HG03045 (cell line): ENCODE data around the gene ODAPH.
"Not testable (repeated sequence)": the region's sequence is repeated elsewhere in the genome, so short reads cannot be mapped to it uniquely, and the experiment has no call there.

ENCODE experiments used
- ATAC-seq: cut with Tn5 transposase; IDR thresholded peaks from one replicate; pipeline ENCODE4 v1.9.1; 2021; ENCODE audit warnings: mild to moderate bottlenecking, moderate library complexity; ENCODE audit not compliant: unreplicated experiment

ODAPH gene

DNA sequence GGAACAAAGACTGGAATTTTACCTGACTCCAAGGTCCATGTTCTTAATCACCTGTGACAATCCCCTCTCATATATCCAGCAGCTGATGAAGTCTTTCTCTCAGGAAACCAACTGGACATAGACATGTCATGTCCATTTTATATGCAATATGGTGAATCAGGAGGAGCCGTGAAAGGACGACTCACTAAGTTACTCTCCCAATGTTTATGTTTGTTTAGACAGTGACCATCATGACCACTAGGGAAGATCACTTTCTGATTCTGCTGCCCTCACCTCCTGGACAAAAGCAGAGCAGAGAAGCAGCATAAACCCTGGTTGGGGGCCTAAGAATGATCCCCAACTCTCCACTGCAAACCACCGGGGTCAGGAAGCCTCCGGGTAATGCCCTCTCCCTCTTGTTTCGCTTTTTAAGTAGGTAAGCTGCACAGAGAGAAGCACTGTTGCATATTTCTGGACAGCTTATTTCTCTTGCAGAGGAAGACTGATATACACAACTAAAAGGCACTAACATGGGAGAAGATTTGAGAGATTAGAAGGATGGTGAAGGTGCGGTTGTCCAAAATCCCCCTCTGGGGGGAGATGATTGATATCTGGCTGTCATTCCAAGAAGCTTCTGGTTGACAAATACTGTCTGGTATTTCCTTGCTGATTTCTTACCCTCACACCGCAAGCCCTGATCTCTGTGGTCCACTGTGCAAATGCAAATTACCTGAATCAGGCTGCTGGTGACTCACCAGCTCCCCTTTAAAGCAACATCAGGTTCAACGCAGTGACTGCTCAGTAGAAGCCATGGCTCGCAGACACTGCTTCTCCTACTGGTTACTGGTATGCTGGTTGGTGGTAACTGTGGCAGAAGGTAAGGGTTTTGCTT, at the start of gene ODAPH:
Gene ODAPH, plus strand, starts transcription at position 773 of the 871 bp plus-strand sequence. Its CDS starts 17 bp downstream, at position 790.
- peak; percentile 91 for ATAC-seq

GRCh38 chr4:75509592-75509991, 46.3 kb upstream of the ODAPH start:
- ATAC-seq, result not testable (repeated sequence)

DNA sequence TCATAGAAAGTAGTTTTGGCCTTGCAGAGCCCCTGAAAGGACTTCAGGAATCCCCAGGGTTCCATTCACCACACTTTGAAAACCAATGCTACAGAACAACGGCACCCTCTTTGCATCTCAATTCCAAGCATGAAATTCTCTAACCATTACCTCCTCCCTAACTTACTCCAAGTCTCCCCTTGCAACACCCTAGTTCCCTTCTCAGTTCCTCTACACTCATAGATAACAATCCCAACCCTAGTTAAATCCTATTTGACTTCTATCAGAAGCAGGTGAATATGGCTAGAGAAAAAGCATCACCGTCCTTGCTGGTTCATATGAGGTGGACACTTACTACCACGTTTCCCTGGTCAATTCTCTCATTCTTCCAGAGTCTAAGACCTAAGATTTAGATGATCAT, 44.0 kb upstream of the ODAPH start:
- no peak for ATAC-seq

DNA sequence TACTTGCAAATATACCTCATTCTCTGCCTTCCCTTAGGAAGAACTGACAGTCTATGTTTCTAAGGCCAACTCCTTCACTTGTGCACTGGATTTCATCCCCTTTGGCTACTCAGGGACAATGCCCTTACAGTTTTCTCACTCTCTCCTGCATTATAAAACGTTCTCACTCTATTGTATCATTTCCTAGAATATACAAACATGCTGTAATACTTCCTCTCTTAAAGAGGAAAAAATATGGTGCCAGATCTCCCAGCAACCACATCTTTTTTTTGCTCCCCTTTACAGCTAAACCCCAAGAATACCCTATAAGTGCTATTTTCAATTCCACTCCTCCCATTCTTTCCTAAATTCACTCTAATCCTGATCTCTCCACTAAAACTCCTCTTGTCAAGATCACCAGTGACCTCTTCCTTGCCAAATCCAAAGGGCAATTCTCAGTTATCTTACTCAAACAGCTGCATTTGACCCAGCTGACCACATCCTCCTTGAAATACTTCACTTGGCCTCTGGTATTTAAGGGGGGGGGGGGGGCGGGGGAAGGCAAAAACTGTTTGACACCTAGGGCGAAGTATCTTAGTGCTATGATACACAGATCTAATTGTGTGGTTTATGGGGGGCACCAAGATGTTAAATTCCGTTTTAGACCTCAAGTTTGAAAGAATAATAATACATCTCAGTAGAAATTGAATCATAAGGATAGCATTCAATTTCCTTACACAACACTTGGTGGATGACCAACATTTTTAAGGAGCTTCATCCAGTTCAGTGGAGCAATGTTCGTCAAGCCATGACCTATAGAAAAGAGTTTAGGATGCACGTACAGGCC, 43.3 kb upstream of the ODAPH start:
- no peak for ATAC-seq

DNA sequence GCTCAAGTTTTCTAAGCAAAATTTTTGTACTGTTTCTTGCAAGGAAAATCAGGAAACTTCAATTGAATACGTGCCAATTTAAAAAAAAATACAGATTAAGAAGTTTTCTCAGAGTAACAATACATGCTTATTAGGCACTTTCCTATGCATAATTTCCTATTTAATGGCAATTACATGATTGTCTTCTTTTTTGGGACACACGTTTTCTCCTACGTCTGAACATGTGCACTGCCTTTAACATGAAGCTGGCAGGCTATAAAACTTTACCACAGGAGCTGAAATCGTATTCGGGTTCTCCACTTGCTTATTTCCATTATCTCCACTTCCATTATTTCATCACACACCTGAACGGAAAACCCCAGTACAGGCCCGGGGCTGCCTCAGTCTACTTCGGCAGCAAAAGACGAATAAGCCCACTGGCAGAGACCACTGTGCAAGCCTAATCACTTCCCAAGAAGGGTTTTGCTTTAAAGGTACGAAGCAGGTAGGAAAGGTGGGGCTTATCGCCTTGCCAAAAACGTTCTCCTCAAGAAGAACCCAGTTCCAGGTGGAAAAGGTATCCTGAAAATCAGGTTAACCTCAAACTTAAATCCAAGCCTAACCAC, 42.2 kb upstream of the ODAPH start:
- no peak for ATAC-seq

GRCh38 chr4:75514131-75514948, 41.5 kb upstream of the ODAPH start, which contains the start of the genes RCHY1 and THAP6:
TSS of gene RCHY1 (minus strand) at chr4:75514403. CDS start at chr4:75514286, 117 bp downstream.
TSS of gene THAP6 (plus strand) at chr4:75514473. CDS start at chr4:75515453, 980 bp downstream.
- peak; percentile 93 for ATAC-seq

DNA sequence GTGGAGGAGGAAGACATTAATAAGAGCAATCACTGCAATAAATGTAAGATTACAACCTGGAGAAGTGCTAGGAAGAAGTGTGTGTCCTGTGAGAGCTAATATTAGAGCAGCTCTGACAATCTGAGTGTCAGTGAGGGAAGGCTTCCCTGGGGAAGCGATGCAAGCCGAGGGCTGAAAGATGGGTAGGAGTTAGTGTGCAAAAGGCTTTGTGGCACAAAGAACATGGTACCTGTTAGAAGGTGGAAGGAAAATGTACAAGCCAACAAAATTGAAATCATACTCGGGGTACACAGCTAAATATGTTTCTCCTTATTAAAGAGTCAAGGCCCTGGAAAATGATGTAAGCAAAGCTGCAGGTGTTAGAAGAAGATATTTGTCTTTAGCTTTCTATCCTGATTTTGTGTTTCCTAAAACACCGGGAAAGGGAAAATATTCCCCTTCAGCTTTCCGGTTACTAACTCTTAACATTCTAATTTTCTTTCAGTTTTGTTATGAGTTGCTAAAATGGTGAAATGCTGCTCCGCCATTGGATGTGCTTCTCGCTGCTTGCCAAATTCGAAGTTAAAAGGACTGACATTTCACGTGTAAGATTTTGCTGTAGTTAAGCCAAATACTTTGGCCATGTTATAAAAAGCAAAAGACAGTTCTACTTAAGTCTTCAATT, 40.8 kb upstream of the ODAPH start:
- peak; percentile 3 for ATAC-seq

DNA sequence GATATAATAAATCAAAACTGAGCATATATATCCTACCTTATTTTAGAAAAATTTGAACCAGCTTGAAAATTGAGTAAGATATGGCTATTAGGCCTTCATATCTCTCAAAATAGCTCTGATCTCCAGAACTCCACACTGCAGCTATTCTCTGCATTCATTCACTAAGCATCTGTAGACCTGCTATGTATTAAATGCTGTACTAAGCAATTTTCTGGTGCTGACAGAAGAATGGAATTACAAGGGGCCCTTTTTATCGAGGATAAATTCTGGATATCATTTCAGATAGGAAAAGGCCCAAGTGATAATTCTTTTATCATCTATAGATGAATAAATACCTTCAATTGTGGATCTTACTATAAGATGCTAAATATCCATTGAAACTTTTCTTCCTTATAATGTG, 39.7 kb upstream of the ODAPH start:
- no peak for ATAC-seq

DNA sequence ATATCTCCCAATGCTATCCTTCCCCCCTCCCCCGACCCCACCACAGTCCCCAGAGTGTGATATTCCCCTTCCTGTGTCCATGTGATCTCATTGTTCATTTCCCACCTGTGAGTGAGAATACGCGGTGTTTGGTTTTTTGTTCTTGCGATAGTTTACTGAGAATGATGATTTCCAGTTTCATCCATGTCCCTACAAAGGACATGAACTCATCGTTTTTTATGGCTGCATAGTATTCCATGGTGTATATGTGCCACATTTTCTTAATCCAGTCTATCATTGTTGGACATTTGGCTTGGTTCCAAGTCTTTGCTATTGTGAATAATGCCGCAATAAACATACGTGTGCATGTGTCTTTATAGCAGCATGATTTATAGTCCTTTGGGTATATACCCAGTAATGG, 36.4 kb upstream of the ODAPH start:
- not testable (repeated sequence) for ATAC-seq

GRCh38 chr4:75525086-75525485, 30.8 kb upstream of the ODAPH start:
- no peak for ATAC-seq

- no peak for ATAC-seq
These were observed 30.0 kb upstream of the ODAPH start for GRCh38 chr4:75525910-75526309.

DNA sequence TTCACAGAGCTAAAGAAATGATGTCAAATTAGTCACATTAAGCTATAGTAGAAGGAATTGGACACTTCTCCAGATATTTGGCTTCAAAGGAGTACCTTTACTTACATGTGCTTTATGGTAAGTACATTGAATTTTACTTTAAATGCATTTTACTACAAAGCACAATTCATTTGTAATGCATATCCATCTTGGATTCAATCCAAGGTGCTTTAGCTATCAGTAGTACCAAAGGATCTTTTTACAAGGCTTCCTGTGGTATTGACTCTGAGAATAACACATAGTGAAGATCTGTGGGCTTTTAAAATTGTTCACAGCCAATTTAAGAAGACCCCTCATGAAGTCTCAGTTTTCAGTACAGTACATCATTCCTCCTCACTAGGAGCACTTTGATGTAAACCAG, 28.4 kb upstream of the ODAPH start:
- no peak for ATAC-seq

DNA sequence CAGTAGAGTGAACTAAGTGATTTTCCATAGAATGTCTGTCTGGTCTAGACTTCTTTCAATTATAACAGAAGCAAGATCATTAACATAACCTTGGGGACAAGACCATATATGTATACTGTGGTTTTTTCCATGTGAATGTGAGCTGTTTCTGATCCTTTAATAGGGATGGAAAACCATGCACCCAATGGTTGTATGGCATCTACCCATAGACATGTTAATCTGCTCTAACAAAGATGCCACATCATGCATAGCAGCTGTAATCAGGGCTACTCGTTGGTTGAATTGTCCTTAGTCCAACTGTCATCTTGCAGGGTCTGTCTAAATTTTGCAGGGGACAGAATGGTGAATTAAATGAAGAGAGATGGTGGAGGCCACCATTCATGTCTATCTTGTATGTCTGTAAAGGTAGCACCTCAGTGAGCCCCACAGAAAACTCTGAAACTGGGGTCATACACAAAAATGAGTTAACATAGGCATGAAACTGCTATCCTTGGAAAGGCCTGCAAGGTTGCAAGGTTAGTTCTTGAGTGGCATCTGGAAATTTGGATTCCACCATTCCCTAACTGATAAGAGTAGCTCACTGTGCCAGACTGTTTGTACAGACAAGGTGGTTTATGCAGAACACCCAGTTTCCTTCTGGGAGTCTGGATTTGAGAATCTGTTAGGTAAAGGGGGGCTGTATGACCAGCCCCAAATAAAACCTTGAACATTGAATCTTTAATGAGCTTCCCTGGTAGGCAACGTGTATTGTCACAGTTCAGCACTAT, 25.1 kb upstream of the ODAPH start:
- ATAC-seq, result no peak

GRCh38 chr4:75531536-75532143, 24.2 kb upstream of the ODAPH start:
- not testable (repeated sequence) for ATAC-seq

- not testable (repeated sequence) for ATAC-seq
These were observed 22.5 kb upstream of the ODAPH start for GRCh38 chr4:75533339-75533887.

- not testable (repeated sequence) for ATAC-seq
These were observed 21.9 kb upstream of the ODAPH start for GRCh38 chr4:75533926-75534325.

DNA sequence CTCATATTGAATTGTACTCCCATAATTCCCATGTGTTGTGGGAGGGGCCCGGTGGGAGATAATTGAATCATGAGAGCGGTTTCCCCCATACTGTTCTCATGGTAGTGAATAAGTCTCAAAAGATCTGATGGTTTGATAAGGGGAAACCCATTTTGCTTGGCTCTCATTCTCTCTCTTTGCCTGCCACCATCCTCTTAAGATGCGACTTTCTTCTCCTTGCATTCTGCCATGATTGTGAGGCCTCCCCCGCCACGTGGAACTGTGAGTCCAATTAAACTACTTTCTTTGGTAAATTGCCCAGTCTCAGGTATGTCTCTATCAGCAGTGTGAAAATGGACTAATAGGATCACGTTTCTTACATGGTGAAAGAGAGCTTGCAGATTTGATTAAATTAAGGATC, 18.6 kb upstream of the ODAPH start:
- not testable (repeated sequence) for ATAC-seq

- ATAC-seq, result no peak
These were observed 13.0 kb upstream of the ODAPH start for GRCh38 chr4:75542824-75543223.
